ENCODE measurements around the gene ACSM5.
"Not testable (repeated sequence)": the region's sequence is repeated elsewhere in the genome, so short reads cannot be mapped to it uniquely, and the experiment has no call there.

- not testable (repeated sequence) for TF ChIP-seq EP300, POLR2AphosphoS5 (IDR thresholded peaks at IDR 0.05)
Observed at GRCh38 chr16:20430480-20430879, 21.1 kb downstream of the ACSM5 start.
